MV-4-11 (cell line): ENCODE data around the gene DCP1B.

Experiments used
- DNase-seq: peaks from one replicate; lab custom pipeline; 2025; lab: John Stamatoyannopoulos, UW

DCP1B gene

GRCh38 chr12:1919284-1919683 is 85.0 kb downstream of the DCP1B start:
- peak; percentile 38 for DNase-seq

- DNase-seq, result no peak
Measured at GRCh38 chr12:1918884-1919236, 85.4 kb downstream of the DCP1B start.

- DNase-seq, result peak; percentile 90
Measured at GRCh38 chr12:1918081-1918883, 86.0 kb downstream of the DCP1B start, which contains the start of gene CACNA2D4. Gene CACNA2D4 (minus strand): TSS chr12:1918652. CDS start chr12:1918473, 179 bp downstream.

- peak; percentile 87 for DNase-seq
Measured at GRCh38 chr12:1917172-1918070, 86.8 kb downstream of the DCP1B start.

GRCh38 chr12:1916371-1917171 is 87.7 kb downstream of the DCP1B start:
- DNase-seq, result no peak

GRCh38 chr12:1915082-1915968 is 88.9 kb downstream of the DCP1B start:
- peak; percentile 77 for DNase-seq

GRCh38 chr12:1914114-1914911 is 89.9 kb downstream of the DCP1B start:
- DNase-seq, result no peak

GRCh38 chr12:1913377-1914113 is 90.7 kb downstream of the DCP1B start:
- DNase-seq, result no peak

- DNase-seq, result no peak
Measured at GRCh38 chr12:1912580-1913376, 91.5 kb downstream of the DCP1B start.

GRCh38 chr12:1911598-1912575 is 92.4 kb downstream of the DCP1B start:
- DNase-seq, result no peak

- no peak for DNase-seq
Measured at GRCh38 chr12:1910468-1910867, 93.8 kb downstream of the DCP1B start.

- DNase-seq, result no peak
Measured at GRCh38 chr12:1908758-1909157, 95.5 kb downstream of the DCP1B start.

GRCh38 chr12:1907652-1908611 is 96.3 kb downstream of the DCP1B start:
- DNase-seq, result no peak

GRCh38 chr12:1906579-1906978 is 97.7 kb downstream of the DCP1B start:
- no peak for DNase-seq

- no peak for DNase-seq
Measured at GRCh38 chr12:1904875-1905274, 99.4 kb downstream of the DCP1B start.

- no peak for DNase-seq
Measured at GRCh38 chr12:1896964-1897363, 107.3 kb downstream of the DCP1B start.
